Endothelial cell (in vitro differentiated cells): Measurements from ENCODE around the gene KRT82. TPM values are rescaled to one million over a fixed set of nuclear protein-coding genes. Genes with fewer than 3 reads are reported as not detected.

Source experiments
- DNase-seq: peaks from one replicate; pipeline ENCODE4 v3.0.0; 2021; ENCODE audit warnings: low spot score
- H3K27ac Mint-ChIP-seq: one replicate; pipeline ENCODE4 v1.8.0; 2021; ENCODE audit warnings: mixed read lengths, inconsistent platforms; ENCODE audit not compliant: unreplicated experiment
- H3K27me3 Mint-ChIP-seq: one replicate; pipeline ENCODE4 v1.8.0; 2021; ENCODE audit warnings: mild to moderate bottlenecking, moderate library complexity, mixed read lengths, inconsistent platforms; ENCODE audit not compliant: unreplicated experiment
- H3K36me3 Mint-ChIP-seq: one replicate; pipeline ENCODE4 v1.8.0; 2021; ENCODE audit warnings: mild to moderate bottlenecking, low read depth, mixed read lengths, inconsistent platforms; ENCODE audit not compliant: unreplicated experiment
- H3K4me1 Mint-ChIP-seq: one replicate; pipeline ENCODE4 v1.8.0; 2021; ENCODE audit warnings: mild to moderate bottlenecking, mixed read lengths, inconsistent platforms; ENCODE audit not compliant: unreplicated experiment
- H3K4me3 Mint-ChIP-seq: one replicate; pipeline ENCODE4 v1.8.0; 2021; ENCODE audit warnings: mild to moderate bottlenecking, mixed read lengths, inconsistent platforms; ENCODE audit not compliant: unreplicated experiment
- H3K9me3 Mint-ChIP-seq: one replicate; pipeline ENCODE4 v1.8.0; 2021; ENCODE audit warnings: mixed read lengths, inconsistent platforms; ENCODE audit not compliant: unreplicated experiment
- CTCF ChIP-seq: fragments of 200-600 bp; sonication (generic); IDR thresholded peaks from one replicate; pipeline ENCODE4 v1.5.0; 2021; ENCODE audit warnings: antibody characterized with exemption; ENCODE audit not compliant: unreplicated experiment
- total RNA-seq: library from RNA; stranded (reverse); fragmentation: NEBNext Ultra II Directional; extraction: Animal tissue kit (Norgen Biotek cat#: 25700); gene quantifications from one replicate; pipeline ENCODE4 v1.2.1, GENCODE V29; 2021; ENCODE audit not compliant: unreplicated experiment

Gene KRT82
- total RNA-seq, 1 donor from 2014 or later: not detected

- H3K9me3 Mint-ChIP-seq: no peaks in the 10 kb centered on the region
- no peaks in the 10 kb centered on the region for H3K36me3 Mint-ChIP-seq
- DNase-seq: peak; percentile 12
- no peak overlapping the region for H3K27ac Mint-ChIP-seq
- peaks cover 1% of the 10 kb centered on the region for H3K27me3 Mint-ChIP-seq
- TF ChIP-seq CTCF: no peak
- H3K4me1 Mint-ChIP-seq: peaks cover 9% of the 10 kb centered on the region
- no peak overlapping the region for H3K4me3 Mint-ChIP-seq
Observed at GRCh38 chr12:52423661-52424500, 17.7 kb upstream of the KRT82 start.

GRCh38 chr12:52423035-52423434 lies 16.9 kb upstream of the KRT82 start:
- Mint-ChIP-seq H3K27ac (no peak overlapping the region), H3K9me3 (no peaks in the 10 kb centered on the region), H3K36me3 (no peaks in the 10 kb centered on the region), H3K4me3 (no peak overlapping the region), H3K27me3 (peaks cover 1% of the 10 kb centered on the region), H3K4me1 (peaks cover 9% of the 10 kb centered on the region)
- DNase-seq: no peak
- TF ChIP-seq CTCF: no peak

DNA sequence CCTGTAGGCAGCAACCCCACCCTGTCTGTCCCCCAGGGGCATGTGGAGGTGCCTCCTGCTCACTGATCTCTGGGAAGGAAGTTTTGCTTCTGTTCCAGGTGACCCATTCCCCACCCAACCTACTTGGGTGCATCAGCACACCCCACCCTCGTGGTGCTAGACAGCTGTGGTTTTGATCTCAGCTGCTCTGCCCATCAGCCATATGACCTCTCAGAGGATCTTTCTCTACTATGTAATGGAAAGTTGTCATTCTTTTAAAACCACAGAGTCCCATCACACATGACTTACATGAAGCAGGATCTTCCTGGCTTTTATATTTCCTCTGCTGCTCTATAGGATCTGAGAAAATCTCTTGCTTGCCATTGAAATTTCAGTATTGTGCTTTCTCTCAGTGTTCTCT lies 13.5 kb upstream of the KRT82 start:
- no peaks in the 10 kb centered on the region for H3K27me3 Mint-ChIP-seq
- no peaks in the 10 kb centered on the region for H3K36me3 Mint-ChIP-seq
- H3K4me3 Mint-ChIP-seq: no peak overlapping the region
- H3K4me1 Mint-ChIP-seq: peaks cover 9% of the 10 kb centered on the region
- no peak for DNase-seq
- TF ChIP-seq CTCF: no peak
- H3K27ac Mint-ChIP-seq: no peak overlapping the region
- no peaks in the 10 kb centered on the region for H3K9me3 Mint-ChIP-seq

DNA sequence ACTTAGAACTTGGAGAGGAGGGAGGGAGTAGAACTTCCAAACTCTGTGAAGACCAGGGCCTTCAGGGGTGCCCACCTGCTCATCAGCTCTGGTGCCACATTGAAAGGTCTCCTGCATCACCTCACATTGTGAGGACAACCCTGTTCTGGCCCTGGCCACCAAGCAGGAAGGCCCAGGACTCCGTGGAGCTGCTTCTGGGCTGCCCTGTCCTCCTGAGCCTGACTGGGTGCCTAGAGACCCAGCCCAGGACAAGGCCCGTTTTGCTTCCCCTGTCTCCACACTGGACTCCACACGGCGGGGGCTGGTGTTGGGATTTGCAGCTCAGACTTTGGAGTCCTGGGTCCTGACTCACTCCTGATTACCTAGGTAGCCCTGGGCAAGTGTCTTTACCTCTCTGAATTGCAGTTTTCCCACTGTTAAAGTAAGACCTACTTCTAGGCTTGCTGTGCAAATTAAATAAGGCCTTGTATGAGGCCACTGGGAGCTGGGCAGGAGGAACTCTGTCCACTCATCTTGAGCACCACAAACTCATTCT lies 12.5 kb upstream of the KRT82 start:
- DNase-seq: no peak
- Mint-ChIP-seq H3K27ac (no peak overlapping the region), H3K4me1 (peaks cover 6% of the 10 kb centered on the region), H3K4me3 (no peak overlapping the region), H3K9me3 (no peaks in the 10 kb centered on the region), H3K36me3 (no peaks in the 10 kb centered on the region), H3K27me3 (no peaks in the 10 kb centered on the region)
- no peak for TF ChIP-seq CTCF

- Mint-ChIP-seq H3K27ac (no peak overlapping the region), H3K9me3 (no peaks in the 10 kb centered on the region), H3K4me3 (no peak overlapping the region), H3K27me3 (peaks cover 2% of the 10 kb centered on the region), H3K4me1 (no peaks in the 10 kb centered on the region), H3K36me3 (no peaks in the 10 kb centered on the region)
- no peak for DNase-seq
- no peak for TF ChIP-seq CTCF
Observed at GRCh38 chr12:52417740-52418139, 11.6 kb upstream of the KRT82 start.
